ENCODE results near the gene PCGF3.

The PCGF3 gene

DNA sequence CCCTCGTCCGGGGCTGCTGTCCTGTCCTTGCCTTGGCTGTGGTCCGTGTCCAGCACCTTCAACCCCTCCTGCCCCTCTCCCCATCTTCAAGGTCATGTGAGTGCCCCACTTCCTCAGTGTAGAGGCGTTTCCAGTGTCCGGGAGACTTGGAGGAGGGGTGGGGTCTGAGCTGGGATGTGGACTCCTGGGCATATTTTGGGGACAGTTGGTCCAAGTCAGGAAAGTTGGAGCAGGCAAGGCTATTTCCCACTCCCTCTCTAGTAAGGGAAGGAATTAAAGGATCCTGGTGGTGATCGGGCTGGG, 3.0 kb downstream of the PCGF3 start:
- Histone ChIP-seq H3K9me3 (ENCODE audit: control insufficient read depth in 2 of 2, low read length in 2 of 2) (no peaks in the 10 kb centered on the region), H3K36me3 (ENCODE audit: control insufficient read depth in 2 of 2, insufficient read depth in 2 of 2, low read length in 2 of 2) (peaks cover 0 to 2% of the 10 kb centered on the region in 2 donors), H3K9ac (ENCODE audit: low read length in 2 of 2) (no peak overlapping the region), H3K27me3 (ENCODE audit: control insufficient read depth in 1 of 2, insufficient read depth in 2 of 2, low read length in 2 of 2) (no peaks in the 10 kb centered on the region), H3K27ac (ENCODE audit: low read length) (no peak overlapping the region), H3K4me3 (ENCODE audit: low read length in 2 of 2) (peak overlapping the region in 1 of 2 donors; percentile 22), H3K4me1 (ENCODE audit: control insufficient read depth, insufficient read depth, low read length) (peaks cover 26% of the 10 kb centered on the region)

DNA sequence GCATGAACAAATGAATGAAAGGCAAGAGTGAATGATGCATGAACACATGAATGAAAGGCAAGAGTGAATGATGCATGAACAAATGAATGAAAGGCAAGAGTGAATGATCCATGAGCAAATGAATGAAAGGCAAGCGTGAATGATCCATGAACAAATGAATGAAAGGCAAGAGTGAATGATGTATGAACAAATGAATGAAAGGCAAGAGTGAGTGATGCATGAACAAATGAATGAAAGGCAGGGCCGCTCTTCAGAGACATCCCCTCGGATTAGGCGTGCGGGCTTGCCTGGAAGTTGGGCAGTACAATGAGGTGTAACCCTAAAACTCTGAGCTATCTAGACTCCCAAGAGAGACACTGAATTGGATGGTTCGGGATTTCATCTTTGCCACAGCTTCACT, 3.7 kb downstream of the PCGF3 start:
- H3K36me3 ChIP-seq (ENCODE audit: control insufficient read depth in 2 of 2, insufficient read depth in 2 of 2, low read length in 2 of 2), result peaks cover 0 to 2% of the 10 kb centered on the region in 2 donors
- H3K4me1 ChIP-seq (ENCODE audit: control insufficient read depth, insufficient read depth, low read length), result peaks cover 26% of the 10 kb centered on the region
- H3K9ac ChIP-seq (ENCODE audit: low read length in 2 of 2), result no peak overlapping the region
- H3K27me3 ChIP-seq (ENCODE audit: control insufficient read depth in 1 of 2, insufficient read depth in 2 of 2, low read length in 2 of 2), result no peaks in the 10 kb centered on the region
- no peak overlapping the region for H3K4me3 ChIP-seq (ENCODE audit: low read length in 2 of 2)
- no peak overlapping the region for H3K27ac ChIP-seq (ENCODE audit: low read length)
- no peaks in the 10 kb centered on the region for H3K9me3 ChIP-seq (ENCODE audit: control insufficient read depth in 2 of 2, low read length in 2 of 2)

DNA sequence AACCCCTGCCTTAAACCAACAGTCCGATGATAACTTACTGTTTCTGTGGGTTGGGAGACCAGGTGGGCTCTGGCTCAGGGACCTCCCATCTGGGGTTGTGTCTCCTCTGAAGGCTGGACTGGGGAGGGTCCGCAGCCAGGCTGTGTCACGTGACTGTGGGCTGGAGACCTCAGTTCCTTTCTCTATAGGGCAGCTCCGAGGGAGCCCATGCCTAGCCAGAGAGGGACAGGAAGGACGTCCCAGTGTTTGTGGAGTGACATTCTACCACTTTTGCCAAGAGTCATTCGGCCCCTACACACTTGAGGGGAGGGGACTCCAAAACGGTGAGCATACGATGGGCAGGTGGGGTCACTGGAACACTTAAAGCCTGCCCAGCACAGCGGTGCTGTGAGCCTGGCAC, 4.5 kb downstream of the PCGF3 start:
- no peaks in the 10 kb centered on the region for H3K9me3 ChIP-seq (ENCODE audit: control insufficient read depth in 2 of 2, low read length in 2 of 2)
- H3K9ac ChIP-seq (ENCODE audit: low read length in 2 of 2), result no peak overlapping the region
- H3K4me1 ChIP-seq (ENCODE audit: control insufficient read depth, insufficient read depth, low read length), result peaks cover 24% of the 10 kb centered on the region
- H3K36me3 ChIP-seq (ENCODE audit: control insufficient read depth in 2 of 2, insufficient read depth in 2 of 2, low read length in 2 of 2), result peaks cover 0 to 2% of the 10 kb centered on the region in 2 donors
- no peak overlapping the region for H3K27ac ChIP-seq (ENCODE audit: low read length)
- peak overlapping the region in 1 of 2 donors; percentile 15 for H3K4me3 ChIP-seq (ENCODE audit: low read length in 2 of 2)
- H3K27me3 ChIP-seq (ENCODE audit: control insufficient read depth in 1 of 2, insufficient read depth in 2 of 2, low read length in 2 of 2), result no peaks in the 10 kb centered on the region

DNA sequence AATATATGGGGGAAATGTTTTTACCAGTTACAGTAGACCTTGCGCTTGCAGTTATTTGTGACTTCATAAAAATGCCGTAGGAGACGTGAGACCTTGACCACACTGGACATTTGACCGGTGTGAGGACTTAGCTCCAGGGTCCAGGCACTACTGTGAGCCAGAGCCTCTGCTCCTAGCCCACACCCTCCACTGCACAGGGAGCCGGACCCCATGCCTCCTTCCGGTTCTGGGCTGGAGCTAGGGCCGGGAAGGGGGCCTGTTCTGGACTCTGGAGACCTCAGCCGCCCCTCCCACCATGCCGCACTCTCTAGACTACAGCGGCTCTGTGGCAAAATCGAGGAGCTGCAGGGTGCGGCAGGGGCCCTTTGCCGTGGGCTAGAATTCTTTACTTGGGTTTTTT, 5.3 kb downstream of the PCGF3 start:
- H3K27ac ChIP-seq (ENCODE audit: low read length), result no peak overlapping the region

DNA sequence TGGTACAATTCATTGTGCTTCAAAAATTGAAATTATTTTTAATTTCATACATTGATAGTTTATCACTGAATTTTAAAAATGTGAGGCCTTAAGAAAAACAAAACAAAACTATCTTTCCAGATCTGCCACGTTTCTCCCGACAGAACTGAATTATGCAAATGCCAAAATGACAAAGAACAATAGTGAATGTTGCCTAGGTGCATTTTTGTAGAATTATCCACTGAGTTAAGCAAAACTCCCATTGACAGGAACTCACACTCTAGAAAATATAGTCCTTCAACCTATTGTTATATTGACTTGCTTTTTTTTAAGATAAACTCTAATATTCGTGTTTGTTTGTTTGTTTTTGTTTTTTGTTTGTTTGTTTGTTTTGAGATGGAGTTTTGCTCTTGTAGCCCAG, 6.5 kb downstream of the PCGF3 start:
- Histone ChIP-seq H3K27me3 (ENCODE audit: control insufficient read depth in 1 of 2, insufficient read depth in 2 of 2, low read length in 2 of 2) (no peaks in the 10 kb centered on the region), H3K9ac (ENCODE audit: low read length in 2 of 2) (no peak overlapping the region), H3K4me3 (ENCODE audit: low read length in 2 of 2) (no peak overlapping the region), H3K9me3 (ENCODE audit: control insufficient read depth in 2 of 2, low read length in 2 of 2) (no peaks in the 10 kb centered on the region), H3K4me1 (ENCODE audit: control insufficient read depth, insufficient read depth, low read length) (peaks cover 11% of the 10 kb centered on the region), H3K27ac (ENCODE audit: low read length) (no peak overlapping the region), H3K36me3 (ENCODE audit: control insufficient read depth in 2 of 2, insufficient read depth in 2 of 2, low read length in 2 of 2) (peaks cover 0 to 2% of the 10 kb centered on the region in 2 donors)

More for the DNA sequence above, 5.3 kb downstream of the PCGF3 start:
- H3K4me1 ChIP-seq (ENCODE audit: control insufficient read depth, insufficient read depth, low read length), result peaks cover 21% of the 10 kb centered on the region
- H3K9ac ChIP-seq (ENCODE audit: low read length in 2 of 2), result no peak overlapping the region
- H3K4me3 ChIP-seq (ENCODE audit: low read length in 2 of 2), result no peak overlapping the region
- H3K9me3 ChIP-seq (ENCODE audit: control insufficient read depth in 2 of 2, low read length in 2 of 2), result no peaks in the 10 kb centered on the region
- peaks cover 0 to 2% of the 10 kb centered on the region in 2 donors for H3K36me3 ChIP-seq (ENCODE audit: control insufficient read depth in 2 of 2, insufficient read depth in 2 of 2, low read length in 2 of 2)
- H3K27me3 ChIP-seq (ENCODE audit: control insufficient read depth in 1 of 2, insufficient read depth in 2 of 2, low read length in 2 of 2), result no peaks in the 10 kb centered on the region

DNA sequence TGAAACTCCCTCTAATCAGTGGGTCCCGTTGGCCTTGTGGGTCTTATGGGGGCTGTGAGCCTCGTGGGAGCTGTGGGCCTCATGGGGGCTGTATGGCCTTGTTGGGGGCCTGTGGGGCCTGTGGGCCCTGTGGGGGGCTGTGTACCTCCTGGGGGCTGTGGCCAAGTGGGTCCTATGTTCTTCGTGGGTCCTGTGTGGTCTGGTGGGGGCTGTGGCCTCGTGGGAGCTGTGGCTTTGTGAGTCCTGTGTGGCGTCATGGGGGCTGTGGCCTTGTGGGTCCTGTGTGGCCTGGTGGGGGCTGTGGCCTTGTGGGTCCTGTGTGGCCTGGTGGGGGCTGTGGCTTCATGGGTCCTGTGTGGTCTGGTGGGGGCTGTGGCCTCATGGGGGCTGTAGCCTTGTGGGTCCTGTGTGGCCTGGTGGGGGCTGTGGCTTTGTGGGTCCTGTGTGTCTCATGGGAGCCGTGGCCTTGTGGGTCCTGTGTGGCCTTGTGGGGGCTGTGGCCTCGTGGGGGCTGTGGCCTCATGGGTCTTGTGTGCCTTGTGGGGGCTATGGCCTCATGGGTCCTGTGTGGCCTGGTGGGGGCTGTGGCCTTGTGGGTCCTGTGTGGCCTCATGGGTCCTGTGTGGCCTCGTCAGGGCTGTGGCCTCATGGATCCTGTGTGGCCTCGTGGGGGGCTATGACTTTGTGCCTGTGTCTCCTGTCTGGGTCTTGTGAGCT, 7.4 kb downstream of the PCGF3 start:
- peaks cover 0 to 2% of the 10 kb centered on the region in 2 donors for H3K36me3 ChIP-seq (ENCODE audit: control insufficient read depth in 2 of 2, insufficient read depth in 2 of 2, low read length in 2 of 2)
- H3K4me1 ChIP-seq (ENCODE audit: control insufficient read depth, insufficient read depth, low read length), result peaks cover 6% of the 10 kb centered on the region
- no peaks in the 10 kb centered on the region for H3K9me3 ChIP-seq (ENCODE audit: control insufficient read depth in 2 of 2, low read length in 2 of 2)
- no peaks in the 10 kb centered on the region for H3K27me3 ChIP-seq (ENCODE audit: control insufficient read depth in 1 of 2, insufficient read depth in 2 of 2, low read length in 2 of 2)
- H3K4me3 ChIP-seq (ENCODE audit: low read length in 2 of 2), result no peak overlapping the region
- H3K27ac ChIP-seq (ENCODE audit: low read length), result no peak overlapping the region
- H3K9ac ChIP-seq (ENCODE audit: low read length in 2 of 2), result no peak overlapping the region

DNA sequence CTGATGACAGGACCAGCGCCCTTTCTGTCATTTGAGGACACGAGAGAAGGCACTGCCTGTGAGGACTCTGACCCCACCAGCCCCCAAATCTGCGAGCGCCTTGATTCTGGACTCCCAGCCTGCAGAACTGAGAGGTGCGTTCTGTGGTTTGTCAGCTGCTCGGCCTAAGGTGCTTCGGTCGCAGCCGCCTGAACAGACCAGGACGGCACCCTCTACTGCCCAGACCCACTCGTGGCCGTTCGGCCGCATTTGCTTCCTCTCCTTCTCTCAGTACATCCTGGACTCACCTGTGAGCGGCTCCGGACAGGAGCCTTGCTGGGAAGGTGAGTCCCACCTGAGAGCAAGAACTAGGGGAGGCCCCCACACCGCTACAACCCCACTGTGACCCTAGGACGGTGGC, 8.5 kb downstream of the PCGF3 start:
- Histone ChIP-seq H3K27me3 (ENCODE audit: control insufficient read depth in 1 of 2, insufficient read depth in 2 of 2, low read length in 2 of 2) (no peaks in the 10 kb centered on the region), H3K4me1 (ENCODE audit: control insufficient read depth, insufficient read depth, low read length) (no peaks in the 10 kb centered on the region), H3K4me3 (ENCODE audit: low read length in 2 of 2) (no peak overlapping the region), H3K27ac (ENCODE audit: low read length) (no peak overlapping the region), H3K9ac (ENCODE audit: low read length in 2 of 2) (no peak overlapping the region), H3K9me3 (ENCODE audit: control insufficient read depth in 2 of 2, low read length in 2 of 2) (no peaks in the 10 kb centered on the region), H3K36me3 (ENCODE audit: control insufficient read depth in 2 of 2, insufficient read depth in 2 of 2, low read length in 2 of 2) (peaks cover 0 to 2% of the 10 kb centered on the region in 2 donors)

DNA sequence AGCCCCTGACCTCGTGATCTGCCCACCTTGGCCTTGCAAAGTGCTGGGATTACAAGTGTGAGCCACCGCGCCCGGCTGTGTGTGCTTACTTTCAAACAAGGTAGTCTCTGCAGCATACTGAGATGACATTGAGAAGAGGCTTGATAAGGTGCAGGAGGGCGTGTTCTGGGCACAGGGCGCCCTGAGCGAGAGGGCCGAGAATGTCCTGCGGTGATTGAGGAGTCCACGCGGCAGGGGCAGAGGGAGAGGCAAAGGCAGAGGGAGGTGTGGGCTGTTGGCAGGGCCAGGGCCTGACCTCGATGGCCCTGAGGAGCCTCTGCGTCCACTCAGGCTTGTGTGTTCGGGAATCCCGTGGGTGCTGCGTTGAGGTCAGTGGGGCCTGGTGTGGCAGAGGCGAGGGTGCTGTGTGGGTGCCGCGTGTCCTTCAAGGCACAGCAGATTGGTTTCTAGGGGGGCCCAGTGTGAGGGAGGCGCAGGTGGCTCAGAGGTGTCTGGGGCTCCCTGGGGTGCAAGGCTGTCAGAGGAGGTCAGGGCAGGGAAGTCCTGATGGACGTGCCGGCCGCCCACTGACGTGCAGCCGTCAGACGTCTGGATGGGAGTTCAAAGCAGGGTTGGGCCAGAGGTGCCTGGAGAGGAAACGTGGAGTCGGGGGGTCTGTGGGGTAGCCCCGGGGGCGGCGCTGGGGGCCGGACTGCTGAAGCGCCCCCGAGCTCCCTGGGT, 12.1 kb downstream of the PCGF3 start:
- Histone ChIP-seq H3K4me1 (ENCODE audit: control insufficient read depth, insufficient read depth, low read length) (peaks cover 2% of the 10 kb centered on the region), H3K9ac (ENCODE audit: low read length in 2 of 2) (no peak overlapping the region), H3K9me3 (ENCODE audit: control insufficient read depth in 2 of 2, low read length in 2 of 2) (no peaks in the 10 kb centered on the region), H3K4me3 (ENCODE audit: low read length in 2 of 2) (no peak overlapping the region), H3K27me3 (ENCODE audit: control insufficient read depth in 1 of 2, insufficient read depth in 2 of 2, low read length in 2 of 2) (no peaks in the 10 kb centered on the region), H3K36me3 (ENCODE audit: control insufficient read depth in 2 of 2, insufficient read depth in 2 of 2, low read length in 2 of 2) (no peaks in the 10 kb centered on the region), H3K27ac (ENCODE audit: low read length) (no peak overlapping the region)

DNA sequence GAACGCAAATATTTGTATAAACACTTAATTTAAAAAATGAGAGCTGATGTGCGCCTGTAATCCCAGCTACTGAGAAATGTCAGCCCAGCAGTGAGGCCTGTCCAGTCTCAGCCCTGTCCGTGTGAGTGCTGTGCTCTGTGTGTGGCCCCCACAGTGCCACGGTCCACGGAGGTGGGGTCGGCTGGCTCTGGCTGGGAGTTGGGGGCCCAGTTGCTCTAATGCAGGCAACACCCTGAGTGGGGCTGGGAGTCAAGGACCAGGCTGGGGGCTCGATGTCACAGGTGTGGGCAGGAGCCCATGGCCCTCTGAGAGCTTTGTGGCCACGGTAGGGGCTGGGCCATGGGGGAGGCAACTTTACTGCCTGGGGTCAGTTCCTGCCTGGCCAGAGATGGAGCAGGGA, 12.8 kb downstream of the PCGF3 start:
- H3K27ac ChIP-seq (ENCODE audit: low read length), result no peak overlapping the region
- peaks cover 2% of the 10 kb centered on the region for H3K4me1 ChIP-seq (ENCODE audit: control insufficient read depth, insufficient read depth, low read length)
- no peak overlapping the region for H3K4me3 ChIP-seq (ENCODE audit: low read length in 2 of 2)
- no peaks in the 10 kb centered on the region for H3K27me3 ChIP-seq (ENCODE audit: control insufficient read depth in 1 of 2, insufficient read depth in 2 of 2, low read length in 2 of 2)
- H3K36me3 ChIP-seq (ENCODE audit: control insufficient read depth in 2 of 2, insufficient read depth in 2 of 2, low read length in 2 of 2), result peaks cover 0 to 3% of the 10 kb centered on the region in 2 donors
- H3K9ac ChIP-seq (ENCODE audit: low read length in 2 of 2), result no peak overlapping the region
- no peaks in the 10 kb centered on the region for H3K9me3 ChIP-seq (ENCODE audit: control insufficient read depth in 2 of 2, low read length in 2 of 2)

DNA sequence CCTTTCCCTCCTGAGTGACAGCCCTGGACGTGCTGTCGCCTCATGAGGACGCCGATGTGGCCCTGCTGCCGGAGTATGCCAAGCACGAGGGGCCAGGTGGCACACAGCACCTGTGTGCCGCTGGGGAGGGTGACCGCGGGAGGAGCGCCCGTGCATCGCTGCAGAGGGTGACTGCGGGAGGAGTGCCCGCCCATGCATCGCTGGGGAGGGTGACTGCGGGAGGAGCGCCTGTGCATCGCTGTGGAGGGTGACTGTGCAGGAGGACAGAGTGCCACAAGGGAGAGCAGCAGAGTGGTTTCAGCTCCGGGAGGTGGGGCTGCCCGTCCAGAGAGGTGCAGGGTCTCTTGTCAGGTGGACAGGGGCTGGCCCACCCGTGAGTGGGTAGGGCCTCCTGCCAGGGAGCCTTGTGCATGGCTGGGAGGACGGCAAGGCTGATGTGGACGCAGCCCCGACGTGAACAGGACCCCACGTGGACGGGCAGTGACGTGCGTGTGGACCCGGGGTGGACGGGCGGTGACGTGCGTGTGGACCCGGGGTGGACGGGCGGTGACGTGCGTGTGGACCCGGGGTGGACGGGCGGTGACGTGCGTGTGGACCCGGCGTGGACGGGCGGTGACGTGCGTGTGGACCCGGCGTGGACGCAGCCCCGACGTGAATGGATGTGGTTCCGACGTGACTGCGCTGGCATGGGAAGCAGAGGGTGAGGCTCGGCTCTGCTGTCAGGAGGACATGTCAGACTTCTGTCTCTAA, 14.7 kb downstream of the PCGF3 start:
- Histone ChIP-seq H3K4me1 (ENCODE audit: control insufficient read depth, insufficient read depth, low read length) (peaks cover 2% of the 10 kb centered on the region), H3K9me3 (ENCODE audit: control insufficient read depth in 2 of 2, low read length in 2 of 2) (no peaks in the 10 kb centered on the region), H3K4me3 (ENCODE audit: low read length in 2 of 2) (no peak overlapping the region), H3K27ac (ENCODE audit: low read length) (no peak overlapping the region), H3K36me3 (ENCODE audit: control insufficient read depth in 2 of 2, insufficient read depth in 2 of 2, low read length in 2 of 2) (peaks cover 0 to 3% of the 10 kb centered on the region in 2 donors), H3K9ac (ENCODE audit: low read length in 2 of 2) (no peak overlapping the region), H3K27me3 (ENCODE audit: control insufficient read depth in 1 of 2, insufficient read depth in 2 of 2, low read length in 2 of 2) (no peaks in the 10 kb centered on the region)
